GM12864 (cell line): ENCODE data around the gene ZDHHC3.

Experiments used
- DNase-seq: peaks from one replicate; pipeline ENCODE4 v3.0.0-alpha.2; 2011; ENCODE audit warnings: low read depth
- H3K4me3 ChIP-seq: 2 replicates; pipeline ENCODE4 v1.5.1; 2011; ENCODE audit warnings: mild to moderate bottlenecking, low read depth, low read length, control low read depth
- CTCF ChIP-seq: IDR thresholded peaks from 2 replicates; pipeline ENCODE4 v1.5.1; 2011; ENCODE audit warnings: low read depth, mild to moderate bottlenecking, moderate library complexity, low read length, control low read depth, inconsistent platforms; ENCODE audit errors: missing control alignments

ZDHHC3 gene

GRCh38 chr3:45003859-45004258 is 27.9 kb upstream of the ZDHHC3 start:
- TF ChIP-seq CTCF: no peak
- no peak overlapping the region for H3K4me3 ChIP-seq
- DNase-seq: no peak

DNA sequence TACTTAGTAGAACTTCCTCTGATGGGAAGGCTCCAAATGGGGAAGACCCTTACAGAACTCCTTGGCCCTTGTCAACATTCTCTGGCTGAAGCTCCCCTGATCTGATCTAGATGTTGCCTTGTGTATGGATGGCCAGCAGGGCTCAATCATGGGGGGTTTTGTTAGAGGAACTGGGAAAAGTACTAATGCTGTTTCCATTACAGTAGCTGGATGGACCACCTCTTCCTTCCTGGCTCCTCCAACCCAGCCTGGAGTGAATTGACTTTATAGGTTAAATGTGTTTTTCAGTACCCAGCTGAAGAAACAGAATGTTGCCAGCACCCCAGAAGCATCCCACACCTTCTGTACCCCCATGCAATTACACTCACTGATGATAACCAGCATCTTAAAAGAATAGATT is 27.4 kb upstream of the ZDHHC3 start:
- no peak for TF ChIP-seq CTCF
- no peak for DNase-seq
- H3K4me3 ChIP-seq: no peak overlapping the region

- H3K4me3 ChIP-seq: no peak overlapping the region
- no peak for TF ChIP-seq CTCF
Observed at GRCh38 chr3:45002720-45003119, 26.7 kb upstream of the ZDHHC3 start.

GRCh38 chr3:45002139-45002660 is 26.2 kb upstream of the ZDHHC3 start:
- no peak for DNase-seq
- H3K4me3 ChIP-seq: no peak overlapping the region
- no peak for TF ChIP-seq CTCF

More at GRCh38 chr3:45002720-45003119, 26.7 kb upstream of the ZDHHC3 start:
- no peak for DNase-seq

DNA sequence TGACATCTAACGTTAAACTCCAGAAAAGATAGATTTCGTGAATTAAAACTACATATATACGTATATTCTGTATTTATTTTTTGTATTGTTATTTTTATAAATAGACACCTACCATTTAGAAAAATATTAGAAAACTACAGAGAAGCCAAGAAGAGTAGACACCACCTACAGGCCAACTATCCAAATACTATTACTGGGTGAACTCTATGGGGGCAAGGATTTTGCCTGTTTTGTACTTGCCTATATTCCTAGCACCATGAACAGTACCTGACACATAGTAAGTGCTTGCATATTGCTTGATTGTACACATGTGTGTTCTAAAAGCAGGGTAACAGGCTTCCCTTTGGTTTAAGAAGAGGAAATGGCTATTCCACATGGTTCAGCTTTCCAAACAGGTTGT is 25.8 kb upstream of the ZDHHC3 start:
- no peak for DNase-seq
- no peak for TF ChIP-seq CTCF
- no peak overlapping the region for H3K4me3 ChIP-seq

DNA sequence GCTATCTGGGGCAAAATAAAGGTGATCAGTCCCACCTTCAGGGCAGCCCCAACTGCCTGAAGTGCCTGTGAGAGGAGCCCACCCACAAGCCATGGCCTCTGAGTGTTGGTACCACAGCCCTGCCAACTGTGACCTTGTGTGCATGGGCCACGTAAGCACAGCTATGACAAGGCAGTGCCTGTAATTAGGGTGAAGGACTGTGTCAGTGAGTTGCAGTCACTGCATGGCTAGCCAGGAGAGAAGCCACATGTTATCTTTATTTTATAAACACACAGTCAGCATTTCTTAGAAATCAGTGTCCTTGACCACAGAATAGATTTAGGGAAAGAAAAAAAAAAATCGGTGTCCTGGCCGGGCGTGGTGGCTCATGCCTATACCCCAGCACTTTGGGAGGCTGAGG is 24.8 kb upstream of the ZDHHC3 start:
- no peak overlapping the region for H3K4me3 ChIP-seq
- no peak for DNase-seq
- TF ChIP-seq CTCF: no peak

GRCh38 chr3:44999782-45000181 is 23.8 kb upstream of the ZDHHC3 start:
- TF ChIP-seq CTCF: no peak
- no peak for DNase-seq
- H3K4me3 ChIP-seq: no peak overlapping the region
